HepG2 (cell line): Measurements from ENCODE around the gene DEFB123. TPM values are rescaled to one million over a fixed set of nuclear protein-coding genes. Genes with fewer than 3 reads are reported as not detected.

Experiments
- ATAC-seq: fragments of 200-7000 bp; cut with Tn5 transposase; 3 replicates; pipeline ENCODE4 v1.9.1; 2020; ENCODE audit warnings: mild to moderate bottlenecking, moderate library complexity
- BruUV-seq: library from RNA; stranded (reverse); fragments of 400-500 nt; replicated peaks from 2 replicates; lab custom pipeline; 2021; lab: Mats Ljungman, UMichigan
- CTCF ChIA-PET: fragments of 300-600 bp; formaldehyde crosslinking; extraction: SDS; loops from one replicate; lab custom pipeline; 2021; ENCODE audit warnings: low total read pairs, inconsistent platforms, low intra/inter-chr PET ratio; lab: Yijun Ruan, JAX
- POLR2A ChIA-PET: fragments of 350-600 bp; sonication (Branson Sonifier 250); formaldehyde crosslinking; loops from one replicate; lab custom pipeline; 2020; ENCODE audit warnings: antibody characterized with exemption, inconsistent platforms; lab: Yijun Ruan, JAX
- DNase-seq: peaks from one replicate; pipeline ENCODE4 v3.0.0-alpha.2; 2015; ENCODE audit warnings: low spot score
- FAIRE-seq: peaks from 3 replicates; lab custom pipeline; 2011; peaks lifted over from hg19 to GRCh38; lab: Jason Lieb, UNC
- H2AFZ ChIP-seq: one replicate; pipeline ENCODE4 v1.6.1; 2011; ENCODE audit warnings: low read length, inconsistent platforms
- H3K27ac ChIP-seq: fragments of 300-600 bp; 3 replicates; pipeline ENCODE4 v1.8.0; 2011; ENCODE audit warnings: mixed run types, mild to moderate bottlenecking, mixed read lengths, low read length, inconsistent platforms; ENCODE audit not compliant: insufficient read depth; ENCODE audit errors: extremely low read length
- H3K27me3 ChIP-seq, 2 experiments: fragments of 200-600 bp in 1 of 2; 2 replicates in 1 of 2; 3 replicates in 1 of 2; pipeline versions ENCODE4 v1.6.0 to v1.8.0; 2011; ENCODE audit warnings: low read length in 2 of 2, mild to moderate bottlenecking in 2 of 2, moderate library complexity in 2 of 2, inconsistent platforms in 1 of 2; ENCODE audit not compliant: insufficient read depth in 2 of 2, control insufficient read depth in 1 of 2
- H3K36me3 ChIP-seq, 2 experiments: fragments of 200-600 bp in 1 of 2; replicated peaks in 1 of 2; 2 replicates in 1 of 2; 3 replicates in 1 of 2; pipeline versions ENCODE4 v1.5.1 to v1.8.0; 2011; ENCODE audit warnings: low read length in 2 of 2, inconsistent platforms in 1 of 2; ENCODE audit not compliant: insufficient read depth in 2 of 2, control insufficient read depth in 1 of 2
- H3K4me1 ChIP-seq: 2 replicates; pipeline ENCODE4 v1.5.1; 2012; ENCODE audit warnings: low read length, inconsistent platforms; ENCODE audit not compliant: insufficient read depth
- H3K4me2 ChIP-seq: 2 replicates; pipeline ENCODE4 v1.6.0; 2011; ENCODE audit warnings: low read depth, low read length, inconsistent platforms
- H3K4me3 ChIP-seq, 3 experiments: fragments of 200-600 bp in 1 of 3; sonication (generic), shearing (Covaris generic) in 1 of 3; replicated peaks in 1 of 3; 2 replicates each; pipeline ENCODE4 v1.5.1; 2011 to 2016; ENCODE audit warnings: low read length in 3 of 3, inconsistent platforms in 2 of 3, low read depth in 2 of 3, mild to moderate bottlenecking in 2 of 3, control low read depth in 1 of 3, mixed read lengths in 1 of 3; ENCODE audit not compliant: insufficient read depth in 1 of 3
- H3K79me2 ChIP-seq: one replicate; pipeline ENCODE4 v1.6.1; 2011; ENCODE audit warnings: low read length, inconsistent platforms; ENCODE audit not compliant: insufficient read depth
- H3K9ac ChIP-seq: 2 replicates; pipeline ENCODE4 v1.6.0; 2011; ENCODE audit warnings: mild to moderate bottlenecking, low read depth, low read length, inconsistent platforms; ENCODE audit not compliant: insufficient read depth
- H3K9me3 ChIP-seq: 2 replicates; pipeline ENCODE4 v1.5.1; 2012; ENCODE audit warnings: mild to moderate bottlenecking, low read length
- H4K20me1 ChIP-seq: 2 replicates; pipeline ENCODE4 v1.6.0; 2011; ENCODE audit warnings: inconsistent platforms, mild to moderate bottlenecking, low read length, moderate library complexity; ENCODE audit not compliant: insufficient read depth
- CCAR2 ChIP-seq: fragments of 200-400 bp; formaldehyde crosslinking; optimal IDR thresholded peaks from 2 replicates; pipeline ENCODE3; 2018; ENCODE audit warnings: low read depth, mild to moderate bottlenecking, low read length, moderate library complexity
- FOXP1 ChIP-seq, 2 experiments: fragments of 450-650 bp in 1 of 2; IDR thresholded peaks; 2 replicates each; pipeline ENCODE4 v1.6.1; 2017 to 2018; ENCODE audit warnings: antibody characterized with exemption in 1 of 2
- HMG20A ChIP-seq: IDR thresholded peaks from 2 replicates; pipeline ENCODE4 v1.6.1; 2016; ENCODE audit warnings: borderline replicate concordance
- JUN ChIP-seq: sonication (generic); formaldehyde crosslinking; IDR thresholded peaks from 2 replicates; pipeline ENCODE4 v1.4.0; 2020; ENCODE audit warnings: mild to moderate bottlenecking, missing genetic modification reagents
- MTA1 ChIP-seq: sonication (generic); formaldehyde crosslinking; IDR thresholded peaks from 2 replicates; pipeline ENCODE4 v1.4.0; 2020; ENCODE audit warnings: missing genetic modification reagents, mild to moderate bottlenecking, borderline replicate concordance
- NFRKB ChIP-seq: fragments of 450-650 bp; IDR thresholded peaks from 2 replicates; pipeline ENCODE4 v1.6.1; 2017
- ONECUT2 ChIP-seq: sonication (generic); formaldehyde crosslinking; IDR thresholded peaks from 2 replicates; pipeline ENCODE4 v1.4.0; 2020; ENCODE audit warnings: missing genetic modification reagents
- PLRG1 ChIP-seq: fragments of 450-650 bp; conservative IDR thresholded peaks from 2 replicates; pipeline ENCODE4 v1.6.1; 2016
- ZC3H4 ChIP-seq: sonication (generic); formaldehyde crosslinking; IDR thresholded peaks from 2 replicates; pipeline ENCODE4 v1.4.0; 2020; ENCODE audit warnings: missing genetic modification reagents, borderline replicate concordance
- ZMYM4 ChIP-seq: sonication (generic); formaldehyde crosslinking; IDR thresholded peaks from 2 replicates; pipeline ENCODE4 v1.8.1; 2023; ENCODE audit warnings: mild to moderate bottlenecking, missing genetic modification reagents
- ZNF362 ChIP-seq: sonication (generic); formaldehyde crosslinking; IDR thresholded peaks from 2 replicates; pipeline ENCODE4 v1.4.0; 2020; ENCODE audit warnings: missing genetic modification reagents, mild to moderate bottlenecking, borderline replicate concordance
- ZNF468 ChIP-seq: sonication (generic); formaldehyde crosslinking; IDR thresholded peaks from 2 replicates; pipeline ENCODE4 v1.8.0; 2022; ENCODE audit warnings: mild to moderate bottlenecking, moderate library complexity, missing genetic modification reagents
- ZNF660 ChIP-seq: sonication (generic); formaldehyde crosslinking; IDR thresholded peaks from 2 replicates; pipeline ENCODE4 v1.5.1; 2020; ENCODE audit warnings: mild to moderate bottlenecking, low read depth, missing genetic modification reagents, borderline replicate concordance
- ZNF7 ChIP-seq: IDR thresholded peaks from 2 replicates; pipeline ENCODE4 v1.6.1; 2016; ENCODE audit warnings: missing biosample characterization, missing genetic modification reagents
- ZNF703 ChIP-seq: sonication (generic); formaldehyde crosslinking; IDR thresholded peaks from 2 replicates; pipeline ENCODE4 v1.5.1; 2020; ENCODE audit warnings: missing genetic modification reagents, mild to moderate bottlenecking, moderate library complexity, borderline replicate concordance
- ZNF841 ChIP-seq: sonication (generic); formaldehyde crosslinking; IDR thresholded peaks from 2 replicates; pipeline ENCODE4 v1.8.1; 2023; ENCODE audit warnings: missing genetic modification reagents, borderline replicate concordance
- WGBS: methylation state at CpG from one replicate; pipeline ENCODE4 v1.1.6; 2017; ENCODE audit warnings: low lambda C conversion rate; 5-methylcytosine and 5-hydroxymethylcytosine counted together
- in situ Hi-C: cut with HindIII; loops from 2 replicates; pipeline ENCODE4 v1.10.0; 2017; ENCODE audit warnings: low pct_unique_long_range_greater_than_20kb; ENCODE audit not compliant: extremely low pct_ligation_motif_present
- intact Hi-C: fragments of 100-400 bp; cut with micrococcal nuclease; formaldehyde crosslinking; loops from one replicate; pipeline ENCODE4 v1.10.0; 2022; ENCODE audit not compliant: unreplicated experiment
- polyA plus RNA-seq, 8 experiments: library from polyadenylated mRNA; depleted of rRNA in 3 of 8; stranded (reverse) in 7 of 8; unstranded in 1 of 8; fragments of >200 nt; fragmentation: Illumina TruSeq in 4 of 8; extraction: Trizol in 4 of 8; gene quantifications; 2 replicates each; pipeline versions ENCODE4 v1.2.1 to v1.2.3, GENCODE V29; 2011 to 2016; ENCODE audit warnings: low read depth in 4 of 8, missing spikeins in 1 of 8, mixed read lengths in 1 of 8; ENCODE audit not compliant: insufficient read depth in 1 of 8
- total RNA-seq, 5 experiments: library from RNA; depleted of rRNA; stranded (reverse); fragments of >200 nt; fragmentation: Illumina TruSeq; extraction: Trizol; gene quantifications; 2 replicates each; pipeline ENCODE4 v1.2.3, GENCODE V29; 2016; ENCODE audit warnings: low read depth in 1 of 5
- TF ChIP-seq, protein P1 (sequence below): IDR thresholded peaks from 2 replicates; pipeline ENCODE4 v1.6.1; 2016; ENCODE audit warnings: low read depth
- TF ChIP-seq, protein P2 (sequence below): sonication (generic); formaldehyde crosslinking; IDR thresholded peaks from 2 replicates; pipeline ENCODE4 v1.4.0; 2020; ENCODE audit warnings: missing genetic modification reagents

DEFB123 gene
- total and polyA plus RNA-seq, 2 of the 13 experiments (the other 11 are each of a cell fraction or from before 2014, with no cell fraction given), result not detected

DNA sequence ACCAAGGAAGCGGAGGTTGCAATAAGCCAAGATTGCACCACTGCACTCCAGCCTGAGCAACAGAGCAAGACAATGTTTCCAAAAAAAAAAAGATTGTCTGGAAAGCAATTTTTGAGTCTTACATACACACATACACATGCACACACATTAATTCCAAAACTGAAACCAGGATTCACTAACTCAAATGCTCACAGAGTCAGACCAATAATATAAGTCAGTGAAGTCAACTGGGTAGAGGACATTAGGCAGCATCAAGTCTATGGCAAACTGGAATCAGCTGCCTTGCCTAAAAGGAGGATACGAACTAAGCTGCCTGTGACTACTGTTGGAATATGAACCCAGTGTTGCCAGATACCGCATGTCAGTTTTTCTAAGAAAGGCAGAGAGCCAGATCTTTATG is 50.3 kb downstream of the DEFB123 start (continued):
- TF ChIP-seq MTA1 (CRISPR knock-in tag), result no peak

GRCh38 chr20:31494131-31494530 is 53.7 kb downstream of the DEFB123 start:
- 13% methylated on average over 2 of the region's 2 CpGs for WGBS
- Histone ChIP-seq H3K36me3 (no peaks in the 10 kb centered on the region), H3K9me3 (no peaks in the 10 kb centered on the region), H2AFZ (no peak overlapping the region), H3K4me1 (no peaks in the 10 kb centered on the region), H3K4me2 (no peak overlapping the region), H3K79me2 (no peaks in the 10 kb centered on the region), H4K20me1 (no peaks in the 10 kb centered on the region), H3K9ac (no peak overlapping the region), H3K27me3 (peaks cover 7 to 18% of the 10 kb centered on the region in 2 experiments; a peak in 3 of 5 replicates), H3K27ac (no peak overlapping the region), H3K4me3 (no peak overlapping the region)
- peak; percentile 86 for ATAC-seq
- CTCF ChIA-PET, result interaction anchor here (1.5 kb wide), 1 partner anchor 9 kb away, joined by 7 read pairs; no protein-coding TSS in a partner anchor
- POLR2A ChIA-PET, result interaction anchor here (1.2 kb wide), 1 partner anchor 53 kb away, joined by 3 read pairs; a partner anchor contains a TSS
- peak; percentile 74 for FAIRE-seq
- in situ Hi-C loops, result no loop called here
- BruUV-seq, result no TSS peak
- intact Hi-C loops, result no loop called here
- DNase-seq, result peak; percentile 81
- TF ChIP-seq, protein P1, sequence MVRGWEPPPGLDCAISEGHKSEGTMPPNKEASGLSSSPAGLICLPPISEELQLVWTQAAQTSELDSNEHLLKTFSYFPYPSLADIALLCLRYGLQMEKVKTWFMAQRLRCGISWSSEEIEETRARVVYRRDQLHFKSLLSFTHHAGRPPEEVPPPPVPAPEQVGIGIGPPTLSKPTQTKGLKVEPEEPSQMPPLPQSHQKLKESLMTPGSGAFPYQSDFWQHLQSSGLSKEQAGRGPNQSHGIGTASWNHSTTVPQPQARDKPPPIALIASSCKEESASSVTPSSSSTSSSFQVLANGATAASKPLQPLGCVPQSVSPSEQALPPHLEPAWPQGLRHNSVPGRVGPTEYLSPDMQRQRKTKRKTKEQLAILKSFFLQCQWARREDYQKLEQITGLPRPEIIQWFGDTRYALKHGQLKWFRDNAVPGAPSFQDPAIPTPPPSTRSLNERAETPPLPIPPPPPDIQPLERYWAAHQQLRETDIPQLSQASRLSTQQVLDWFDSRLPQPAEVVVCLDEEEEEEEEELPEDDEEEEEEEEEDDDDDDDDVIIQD (CRISPR knock-in tag), result no peak
- TF ChIP-seq ZNF660 (CRISPR knock-in tag), result no peak
- no peak for TF ChIP-seq JUN
- 0 out of 2 replicates have a peak, but pooled peaks have one; percentile 8 for TF ChIP-seq HMG20A (CRISPR knock-in tag)
- no peak for TF ChIP-seq ZNF841 (CRISPR knock-in tag)
- TF ChIP-seq ZNF7 (CRISPR knock-in tag), result no peak
- peak; percentile 33 for TF ChIP-seq CCAR2
- TF ChIP-seq ZNF362 (CRISPR knock-in tag), result no peak
- no peak for TF ChIP-seq ZNF703
- no peak for TF ChIP-seq PLRG1
- 0 out of 2 replicates have a peak, but pooled peaks have one; percentile 23 for TF ChIP-seq ZMYM4 (CRISPR knock-in tag)
- TF ChIP-seq ONECUT2, result no peak
- TF ChIP-seq ZC3H4 (CRISPR knock-in tag), result no peak
- TF ChIP-seq, protein P2, sequence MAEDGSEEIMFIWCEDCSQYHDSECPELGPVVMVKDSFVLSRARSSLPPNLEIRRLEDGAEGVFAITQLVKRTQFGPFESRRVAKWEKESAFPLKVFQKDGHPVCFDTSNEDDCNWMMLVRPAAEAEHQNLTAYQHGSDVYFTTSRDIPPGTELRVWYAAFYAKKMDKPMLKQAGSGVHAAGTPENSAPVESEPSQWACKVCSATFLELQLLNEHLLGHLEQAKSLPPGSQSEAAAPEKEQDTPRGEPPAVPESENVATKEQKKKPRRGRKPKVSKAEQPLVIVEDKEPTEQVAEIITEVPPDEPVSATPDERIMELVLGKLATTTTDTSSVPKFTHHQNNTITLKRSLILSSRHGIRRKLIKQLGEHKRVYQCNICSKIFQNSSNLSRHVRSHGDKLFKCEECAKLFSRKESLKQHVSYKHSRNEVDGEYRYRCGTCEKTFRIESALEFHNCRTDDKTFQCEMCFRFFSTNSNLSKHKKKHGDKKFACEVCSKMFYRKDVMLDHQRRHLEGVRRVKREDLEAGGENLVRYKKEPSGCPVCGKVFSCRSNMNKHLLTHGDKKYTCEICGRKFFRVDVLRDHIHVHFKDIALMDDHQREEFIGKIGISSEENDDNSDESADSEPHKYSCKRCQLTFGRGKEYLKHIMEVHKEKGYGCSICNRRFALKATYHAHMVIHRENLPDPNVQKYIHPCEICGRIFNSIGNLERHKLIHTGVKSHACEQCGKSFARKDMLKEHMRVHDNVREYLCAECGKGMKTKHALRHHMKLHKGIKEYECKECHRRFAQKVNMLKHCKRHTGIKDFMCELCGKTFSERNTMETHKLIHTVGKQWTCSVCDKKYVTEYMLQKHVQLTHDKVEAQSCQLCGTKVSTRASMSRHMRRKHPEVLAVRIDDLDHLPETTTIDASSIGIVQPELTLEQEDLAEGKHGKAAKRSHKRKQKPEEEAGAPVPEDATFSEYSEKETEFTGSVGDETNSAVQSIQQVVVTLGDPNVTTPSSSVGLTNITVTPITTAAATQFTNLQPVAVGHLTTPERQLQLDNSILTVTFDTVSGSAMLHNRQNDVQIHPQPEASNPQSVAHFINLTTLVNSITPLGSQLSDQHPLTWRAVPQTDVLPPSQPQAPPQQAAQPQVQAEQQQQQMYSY (CRISPR knock-in tag), result no peak
- no peak for TF ChIP-seq NFRKB
- no peak for TF ChIP-seq ZNF468 (CRISPR knock-in tag)
- TF ChIP-seq FOXP1 (IDR thresholded peaks at IDR 0.05), result no peak
- TF ChIP-seq FOXP1 (CRISPR knock-in tag; IDR thresholded peaks at IDR 0.05), result no peak
